K562 (cell line): ENCODE data around the gene HEG1. TPM values are rescaled to one million over a fixed set of nuclear protein-coding genes. Genes with fewer than 3 reads are reported as not detected.

Experiments used
- ATAC-seq: fragments of 200-7000 bp; cut with Tn5 transposase; 3 replicates; pipeline ENCODE4 v1.9.1; 2020; ENCODE audit warnings: moderate library complexity
- BruUV-seq: library from RNA; stranded (reverse); fragments of 400-500 nt; replicated peaks from 2 replicates; lab custom pipeline; 2021; lab: Mats Ljungman, UMichigan
- CTCF ChIA-PET: fragments of 300-600 bp; formaldehyde crosslinking; extraction: SDS; loops from one replicate; lab custom pipeline; 2021; ENCODE audit warnings: low intra/inter-chr PET ratio; lab: Yijun Ruan, JAX
- POLR2A ChIA-PET: fragments of 300-600, 350-650 bp; sonication (Branson Sonifier 250); formaldehyde crosslinking; extraction: SDS; loops from one replicate; lab custom pipeline; 2021; ENCODE audit warnings: antibody characterized with exemption, inconsistent platforms; lab: Yijun Ruan, JAX
- DNase-seq, 4 experiments: peaks; one replicate each; pipeline versions ENCODE4 v3.0.0 to v3.0.0-alpha.2; 2011 to 2018; ENCODE audit warnings: low spot score in 3 of 4, mixed read lengths in 3 of 4; ENCODE audit errors: extremely low read depth in 1 of 4
- FAIRE-seq: peaks from 2 replicates; lab custom pipeline; 2011; peaks lifted over from hg19 to GRCh38; lab: Jason Lieb, UNC
- H2AFZ ChIP-seq: 2 replicates; pipeline ENCODE4 v1.6.0; 2011; ENCODE audit warnings: low read depth, low read length, control low read depth, inconsistent platforms
- H3K27ac ChIP-seq: fragments of 200-600 bp; 3 replicates; pipeline ENCODE4 v1.8.0; 2011; ENCODE audit warnings: low read depth, mild to moderate bottlenecking, control low read depth, inconsistent platforms, low read length, moderate library complexity, mixed read lengths; ENCODE audit errors: extremely low read depth
- H3K27me3 ChIP-seq, 2 experiments: fragments of 300-600 bp in 1 of 2; 2 replicates in 1 of 2; 3 replicates in 1 of 2; pipeline versions ENCODE4 v1.6.0 to v1.8.0; 2011; ENCODE audit warnings: inconsistent platforms in 2 of 2, low read length in 2 of 2, mild to moderate bottlenecking in 1 of 2, mixed read lengths in 1 of 2, moderate library complexity in 1 of 2; ENCODE audit not compliant: control insufficient read depth in 2 of 2, insufficient read depth in 2 of 2
- H3K36me3 ChIP-seq: fragments of 300-600 bp; 3 replicates; pipeline ENCODE4 v1.8.0; 2011; ENCODE audit warnings: mild to moderate bottlenecking, low read length, inconsistent platforms; ENCODE audit not compliant: control insufficient read depth, insufficient read depth
- H3K4me1 ChIP-seq, 2 experiments: fragments of 200-600 bp in 1 of 2; replicated peaks in 1 of 2; 2 replicates in 1 of 2; 3 replicates in 1 of 2; pipeline versions ENCODE4 v1.5.1 to v1.8.0; 2011; ENCODE audit warnings: inconsistent platforms in 2 of 2, low read length in 2 of 2, mild to moderate bottlenecking in 1 of 2, mixed read lengths in 1 of 2, moderate library complexity in 1 of 2; ENCODE audit not compliant: control insufficient read depth in 2 of 2, insufficient read depth in 2 of 2
- H3K4me2 ChIP-seq: 2 replicates; pipeline ENCODE4 v1.6.1; 2011; ENCODE audit warnings: low read length, control low read depth, inconsistent platforms, mixed read lengths; ENCODE audit not compliant: insufficient read depth
- H3K4me3 ChIP-seq: fragments of 200-600 bp; sonication (generic), shearing (Covaris generic); 2 replicates; pipeline ENCODE4 v1.5.1; 2016; ENCODE audit warnings: control low read depth, inconsistent platforms
- H3K79me2 ChIP-seq: fragments of 200-600 bp; 3 replicates; pipeline ENCODE4 v1.8.0; 2011; ENCODE audit warnings: low read length, inconsistent platforms; ENCODE audit not compliant: control insufficient read depth, insufficient read depth
- H3K9ac ChIP-seq, 2 experiments: 2 replicates each; pipeline versions ENCODE4 v1.6.0 to v1.6.1; 2011; ENCODE audit warnings: low read depth in 2 of 2, low read length in 2 of 2, control low read depth in 1 of 2, inconsistent platforms in 1 of 2, mild to moderate bottlenecking in 1 of 2, mixed read lengths in 1 of 2; ENCODE audit not compliant: insufficient read depth in 1 of 2
- H3K9me1 ChIP-seq: one replicate; pipeline ENCODE4 v1.6.0; 2011; ENCODE audit warnings: inconsistent platforms, mild to moderate bottlenecking, low read length, moderate library complexity; ENCODE audit not compliant: control insufficient read depth, insufficient read depth
- H3K9me3 ChIP-seq: replicated peaks from 2 replicates; pipeline ENCODE4 v1.5.1; 2011; ENCODE audit warnings: low read depth, low read length, inconsistent platforms; ENCODE audit not compliant: control insufficient read depth, insufficient read depth
- H4K20me1 ChIP-seq: replicated peaks from 2 replicates; pipeline ENCODE4 v1.6.1; 2011; ENCODE audit warnings: low read length, inconsistent platforms, mixed read lengths; ENCODE audit not compliant: control insufficient read depth, insufficient read depth
- CHD2 ChIP-seq: IDR thresholded peaks from 2 replicates; pipeline ENCODE4 v1.6.1; 2011; ENCODE audit warnings: low read depth, low read length
- HMGN3 ChIP-seq: IDR thresholded peaks from 2 replicates; pipeline ENCODE4 v1.6.1; 2011; ENCODE audit warnings: borderline replicate concordance, low read depth, mild to moderate bottlenecking, mixed read lengths, low read length; ENCODE audit not compliant: insufficient read length; ENCODE audit errors: extremely low read depth
- MEF2D ChIP-seq: conservative IDR thresholded peaks from 2 replicates; pipeline ENCODE4 v1.6.1; 2016; ENCODE audit warnings: low read depth, missing genetic modification characterization, missing compliant biosample characterization
- SNRNP70 ChIP-seq: fragments of 200-400 bp; formaldehyde crosslinking; optimal IDR thresholded peaks from 2 replicates; pipeline ENCODE3; 2017; ENCODE audit warnings: low read depth, low read length
- SRF ChIP-seq, 2 experiments: fragments of 250-450, 450-650 bp in 1 of 2; sonication (Bioruptor Pico) in 1 of 2; sonication (generic) in 1 of 2; formaldehyde crosslinking; IDR thresholded peaks; 2 replicates each; pipeline versions ENCODE4 v1.5.0 to v1.5.1; 2020 to 2022; ENCODE audit warnings: mild to moderate bottlenecking in 1 of 2, missing genetic modification reagents in 1 of 2
- WGBS: fragments of 100-300 bp; shearing (Covaris generic); methylation state at CpG from one replicate; pipeline ENCODE4 v1.1.6; 2016; ENCODE audit warnings: low coverage, mixed read lengths; ENCODE audit not compliant: insufficient coverage; ENCODE audit errors: missing lambda C conversion rate; 5-methylcytosine and 5-hydroxymethylcytosine counted together
- in situ Hi-C: fragments of 300-500 bp; cut with MboI; formaldehyde crosslinking; loops from 4 replicates; pipeline ENCODE4 v1.15.0; 2018; ENCODE audit warnings: inconsistent platforms, mixed read lengths
- intact Hi-C: fragments of 100-400 bp; cut with micrococcal nuclease; formaldehyde crosslinking; loops from 2 replicates; pipeline ENCODE4 v1.14.2; 2022
- polyA plus RNA-seq, 8 experiments: library from polyadenylated mRNA; depleted of rRNA in 4 of 8; stranded (reverse) in 5 of 8; unstranded in 3 of 8; fragments of >200 nt; fragmentation: Nextera tagmentation in 2 of 8; fragmentation: Illumina TruSeq in 1 of 8; extraction: Ambion mirVana in 2 of 8; extraction: Trizol in 1 of 8; gene quantifications; 2 replicates each; pipeline versions ENCODE4 v1.2.1 to v1.2.3, GENCODE V29; 2011 to 2014; ENCODE audit warnings: inconsistent platforms in 1 of 8, missing spikeins in 1 of 8
- total RNA-seq, 7 experiments: library from RNA; depleted of rRNA in 6 of 7; stranded (reverse); fragments of >200 nt in 6 of 7; fragmentation: Illumina TruSeq in 2 of 7; extraction: Trizol in 2 of 7; gene quantifications; 2 replicates each; pipeline versions ENCODE4 v1.2.1 to v1.2.3, GENCODE V29; 2011 to 2021; ENCODE audit warnings: low replicate concordance in 1 of 7
- TF ChIP-seq, protein P1 (sequence below): fragments of 250-450 bp; sonication (Bioruptor Pico); IDR thresholded peaks from 2 replicates; pipeline ENCODE4 v1.4.0; 2020

The HEG1 gene
- total and polyA plus RNA-seq, 9 of the 15 experiments (the other 6 are each of a cell fraction or from before 2014, with no cell fraction given) = 0.24 TPM; not detected in 8

- intact Hi-C loops = no loop called here
- H2AFZ ChIP-seq = no peak overlapping the region
- no peak overlapping the region; a peak in 1 of 4 replicates for H3K9ac ChIP-seq
- no peaks in the 10 kb centered on the region for H4K20me1 ChIP-seq
- ATAC-seq (no peak), DNase-seq (no peak), FAIRE-seq (no peak)
- ChIA-PET CTCF (no interaction called here), POLR2A (interaction anchor here (0.7 kb wide), 1 partner anchor 23 kb away, joined by 3 read pairs; no protein-coding TSS in a partner anchor)
- no peak overlapping the region for H3K27ac ChIP-seq
- TF ChIP-seq, protein P1, sequence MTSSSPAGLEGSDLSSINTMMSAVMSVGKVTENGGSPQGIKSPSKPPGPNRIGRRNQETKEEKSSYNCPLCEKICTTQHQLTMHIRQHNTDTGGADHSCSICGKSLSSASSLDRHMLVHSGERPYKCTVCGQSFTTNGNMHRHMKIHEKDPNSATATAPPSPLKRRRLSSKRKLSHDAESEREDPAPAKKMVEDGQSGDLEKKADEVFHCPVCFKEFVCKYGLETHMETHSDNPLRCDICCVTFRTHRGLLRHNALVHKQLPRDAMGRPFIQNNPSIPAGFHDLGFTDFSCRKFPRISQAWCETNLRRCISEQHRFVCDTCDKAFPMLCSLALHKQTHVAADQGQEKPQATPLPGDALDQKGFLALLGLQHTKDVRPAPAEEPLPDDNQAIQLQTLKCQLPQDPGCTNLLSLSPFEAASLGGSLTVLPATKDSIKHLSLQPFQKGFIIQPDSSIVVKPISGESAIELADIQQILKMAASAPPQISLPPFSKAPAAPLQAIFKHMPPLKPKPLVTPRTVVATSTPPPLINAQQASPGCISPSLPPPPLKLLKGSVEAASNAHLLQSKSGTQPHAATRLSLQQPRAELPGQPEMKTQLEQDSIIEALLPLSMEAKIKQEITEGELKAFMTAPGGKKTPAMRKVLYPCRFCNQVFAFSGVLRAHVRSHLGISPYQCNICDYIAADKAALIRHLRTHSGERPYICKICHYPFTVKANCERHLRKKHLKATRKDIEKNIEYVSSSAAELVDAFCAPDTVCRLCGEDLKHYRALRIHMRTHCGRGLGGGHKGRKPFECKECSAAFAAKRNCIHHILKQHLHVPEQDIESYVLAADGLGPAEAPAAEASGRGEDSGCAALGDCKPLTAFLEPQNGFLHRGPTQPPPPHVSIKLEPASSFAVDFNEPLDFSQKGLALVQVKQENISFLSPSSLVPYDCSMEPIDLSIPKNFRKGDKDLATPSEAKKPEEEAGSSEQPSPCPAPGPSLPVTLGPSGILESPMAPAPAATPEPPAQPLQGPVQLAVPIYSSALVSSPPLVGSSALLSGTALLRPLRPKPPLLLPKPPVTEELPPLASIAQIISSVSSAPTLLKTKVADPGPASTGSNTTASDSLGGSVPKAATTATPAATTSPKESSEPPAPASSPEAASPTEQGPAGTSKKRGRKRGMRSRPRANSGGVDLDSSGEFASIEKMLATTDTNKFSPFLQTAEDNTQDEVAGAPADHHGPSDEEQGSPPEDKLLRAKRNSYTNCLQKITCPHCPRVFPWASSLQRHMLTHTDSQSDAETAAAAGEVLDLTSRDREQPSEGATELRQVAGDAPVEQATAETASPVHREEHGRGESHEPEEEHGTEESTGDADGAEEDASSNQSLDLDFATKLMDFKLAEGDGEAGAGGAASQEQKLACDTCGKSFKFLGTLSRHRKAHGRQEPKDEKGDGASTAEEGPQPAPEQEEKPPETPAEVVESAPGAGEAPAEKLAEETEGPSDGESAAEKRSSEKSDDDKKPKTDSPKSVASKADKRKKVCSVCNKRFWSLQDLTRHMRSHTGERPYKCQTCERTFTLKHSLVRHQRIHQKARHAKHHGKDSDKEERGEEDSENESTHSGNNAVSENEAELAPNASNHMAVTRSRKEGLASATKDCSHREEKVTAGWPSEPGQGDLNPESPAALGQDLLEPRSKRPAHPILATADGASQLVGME = no peak
- TF ChIP-seq MEF2D (no peak), CHD2 (no peak), SNRNP70 (no peak), HMGN3 (no peak), SRF (CRISPR knock-in tag; IDR thresholded peaks at IDR 0.05) (no peak)
- H3K4me2 ChIP-seq = no peak overlapping the region
- no peaks in the 10 kb centered on the region; the same call in 1 of the 2 replicates for H3K9me3 ChIP-seq
- BruUV-seq = no TSS peak
- no peaks in the 10 kb centered on the region for H3K36me3 ChIP-seq
- H3K79me2 ChIP-seq = no peaks in the 10 kb centered on the region
- 2% methylated on average over 11 of the region's 19 CpGs for WGBS
- H3K9me1 ChIP-seq = no peaks in the 10 kb centered on the region
- no peaks in the 10 kb centered on the region for H3K4me1 ChIP-seq
- H3K4me3 ChIP-seq = no peak overlapping the region
- H3K27me3 ChIP-seq = peaks cover 5 to 24% of the 10 kb centered on the region in 2 experiments; a peak in 3 of 5 replicates
- in situ Hi-C loops = no loop called here
Measured at GRCh38 chr3:125014570-125015179, 41.1 kb downstream of the HEG1 start.
